ENCODE data around the gene PGM5.

PGM5 gene

GRCh38 chr9:68537616-68537880 lies 181.1 kb downstream of the PGM5 start:
- DNase-seq (ENCODE audit: low read depth in 3 of 3): no peak

- DNase-seq (ENCODE audit: low read depth in 3 of 3): no peak
Observed at GRCh38 chr9:68538200-68538599, 181.8 kb downstream of the PGM5 start.

- DNase-seq (ENCODE audit: low read depth in 3 of 3): no peak
Observed at GRCh38 chr9:68540712-68541535, 184.5 kb downstream of the PGM5 start, which contains the start of gene TMEM252. Gene TMEM252 (minus strand): TSS chr9:68540883. CDS start chr9:68540814, 69 bp downstream.

GRCh38 chr9:68541568-68541967 lies 185.2 kb downstream of the PGM5 start:
- no peak for DNase-seq (ENCODE audit: low read depth in 3 of 3)

- DNase-seq (ENCODE audit: low read depth in 3 of 3): no peak
Observed at GRCh38 chr9:68545033-68545705, 188.8 kb downstream of the PGM5 start.

GRCh38 chr9:68546596-68547390 lies 190.4 kb downstream of the PGM5 start:
- no peak for DNase-seq (ENCODE audit: low read depth in 3 of 3)

- no peak for DNase-seq (ENCODE audit: low read depth in 3 of 3)
Observed at GRCh38 chr9:68547417-68547816, 191.0 kb downstream of the PGM5 start.

- DNase-seq (ENCODE audit: low read depth in 3 of 3): no peak
Observed at GRCh38 chr9:68548241-68548640, 191.8 kb downstream of the PGM5 start.

GRCh38 chr9:68551191-68551590 lies 194.8 kb downstream of the PGM5 start:
- DNase-seq (ENCODE audit: low read depth in 3 of 3): no peak

GRCh38 chr9:68552700-68553476 lies 196.5 kb downstream of the PGM5 start:
- no peak for DNase-seq (ENCODE audit: low read depth in 3 of 3)

- DNase-seq (ENCODE audit: low read depth in 3 of 3): no peak
Observed at GRCh38 chr9:68555437-68556150, 199.2 kb downstream of the PGM5 start.

- DNase-seq (ENCODE audit: low read depth in 3 of 3): no peak
Observed at GRCh38 chr9:68558545-68558944, 202.1 kb downstream of the PGM5 start.

GRCh38 chr9:68560071-68560844 lies 203.8 kb downstream of the PGM5 start:
- peak in 2 of 3 experiments; percentile 5 to 13 for DNase-seq (ENCODE audit: low read depth in 3 of 3)

GRCh38 chr9:68562461-68562860 lies 206.1 kb downstream of the PGM5 start:
- no peak for DNase-seq (ENCODE audit: low read depth in 3 of 3)

GRCh38 chr9:68567565-68567964 lies 211.2 kb downstream of the PGM5 start:
- DNase-seq (ENCODE audit: low read depth in 3 of 3): no peak

GRCh38 chr9:68574150-68574549 lies 217.7 kb downstream of the PGM5 start:
- DNase-seq (ENCODE audit: low read depth in 3 of 3): no peak

- DNase-seq (ENCODE audit: low read depth in 3 of 3): no peak
Observed at GRCh38 chr9:68575817-68576216, 219.4 kb downstream of the PGM5 start.

- no peak for DNase-seq (ENCODE audit: low read depth in 3 of 3)
Observed at GRCh38 chr9:68577774-68578591, 221.6 kb downstream of the PGM5 start.

All from stimulated activated CD4-positive, alpha-beta T cell treated with anti-CD3 and anti-CD28 coated beads, TNF-alpha, amount 100 ng/mL, for 4 hours (primary cell).